ENCODE results near the gene THRAP3. TPM values are rescaled to one million over a fixed set of nuclear protein-coding genes. Genes with fewer than 3 reads are reported as not detected.

The THRAP3 gene, protein sequence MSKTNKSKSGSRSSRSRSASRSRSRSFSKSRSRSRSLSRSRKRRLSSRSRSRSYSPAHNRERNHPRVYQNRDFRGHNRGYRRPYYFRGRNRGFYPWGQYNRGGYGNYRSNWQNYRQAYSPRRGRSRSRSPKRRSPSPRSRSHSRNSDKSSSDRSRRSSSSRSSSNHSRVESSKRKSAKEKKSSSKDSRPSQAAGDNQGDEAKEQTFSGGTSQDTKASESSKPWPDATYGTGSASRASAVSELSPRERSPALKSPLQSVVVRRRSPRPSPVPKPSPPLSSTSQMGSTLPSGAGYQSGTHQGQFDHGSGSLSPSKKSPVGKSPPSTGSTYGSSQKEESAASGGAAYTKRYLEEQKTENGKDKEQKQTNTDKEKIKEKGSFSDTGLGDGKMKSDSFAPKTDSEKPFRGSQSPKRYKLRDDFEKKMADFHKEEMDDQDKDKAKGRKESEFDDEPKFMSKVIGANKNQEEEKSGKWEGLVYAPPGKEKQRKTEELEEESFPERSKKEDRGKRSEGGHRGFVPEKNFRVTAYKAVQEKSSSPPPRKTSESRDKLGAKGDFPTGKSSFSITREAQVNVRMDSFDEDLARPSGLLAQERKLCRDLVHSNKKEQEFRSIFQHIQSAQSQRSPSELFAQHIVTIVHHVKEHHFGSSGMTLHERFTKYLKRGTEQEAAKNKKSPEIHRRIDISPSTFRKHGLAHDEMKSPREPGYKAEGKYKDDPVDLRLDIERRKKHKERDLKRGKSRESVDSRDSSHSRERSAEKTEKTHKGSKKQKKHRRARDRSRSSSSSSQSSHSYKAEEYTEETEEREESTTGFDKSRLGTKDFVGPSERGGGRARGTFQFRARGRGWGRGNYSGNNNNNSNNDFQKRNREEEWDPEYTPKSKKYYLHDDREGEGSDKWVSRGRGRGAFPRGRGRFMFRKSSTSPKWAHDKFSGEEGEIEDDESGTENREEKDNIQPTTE
- total RNA-seq (2014; rRNA removed; shearing (Covaris generic)): 57.3 and 61.5 TPM in 2 replicates
- 91.9 and 95.2 TPM in 2 replicates for polyA plus RNA-seq (2016; fragmentation: Nextera tagmentation; extraction: Ambion mirVana)

- WGBS, 2 experiments (ENCODE audit: low coverage in 1 of 2, low lambda C conversion rate in 2 of 2, missing lambda C conversion rate in 2 of 2): 1% methylated on average over 38 to 45 of the region's 45 CpGs
- Histone ChIP-seq H3F3A (ENCODE audit: insufficient read depth) (peaks cover 30% of the 10 kb centered on the region), H4K20me1 (ENCODE audit: insufficient read depth) (peaks cover 11% of the 10 kb centered on the region; the same call in 1 of the 2 replicates), H3K36me3 (ENCODE audit: low read depth) (no peaks in the 10 kb centered on the region), H3K4me2 (ENCODE audit: unreplicated experiment) (peak within 1 kb of the TSS; percentile 97), H3K4me3 (peak within 1 kb of the TSS; percentile 98), H3K27me3 (replicated peaks; ENCODE audit: insufficient read depth) (no peaks in the 10 kb centered on the region), H2AFZ (peak within 1 kb of the TSS; percentile 88), H3K79me2 (ENCODE audit: insufficient read depth) (peaks cover 44% of the 10 kb centered on the region), H3K9ac (peak within 1 kb of the TSS; percentile 97), H3K9me2 (ENCODE audit: insufficient read depth) (no peaks in the 10 kb centered on the region), H3K27ac (peak within 1 kb of the TSS; percentile 99), H3K9me3 (ENCODE audit: low read depth) (no peaks in the 10 kb centered on the region), H3K4me1 (ENCODE audit: insufficient read depth) (peaks cover 17% of the 10 kb centered on the region)
- TF ChIP-seq EZH2phosphoT487 (IDR thresholded peaks at IDR 0.05; ENCODE audit: insufficient read depth, low read depth) (no peak), EZH2 (IDR thresholded peaks at IDR 0.05; ENCODE audit: insufficient read depth, poor library complexity, severe bottlenecking) (no peak)
- in situ Hi-C loops (cut with MboI): no loop called here
- peak; percentile 100 for DNase-seq
Measured at GRCh38 chr1:36223996-36224536, at the start of gene THRAP3. TSS of gene THRAP3 (plus strand) at chr1:36224443. CDS start at chr1:36282564, 58,121 bp downstream.

GRCh38 chr1:36174713-36175112 lies 49.5 kb upstream of the THRAP3 start:
- H3K36me3 ChIP-seq (ENCODE audit: low read depth): peaks cover 53% of the 10 kb centered on the region
- peaks cover 16% of the 10 kb centered on the region for H3F3A ChIP-seq (ENCODE audit: insufficient read depth)
- H3K27ac ChIP-seq: peak overlapping the region; percentile 47
- H3K9me3 ChIP-seq (ENCODE audit: low read depth): no peaks in the 10 kb centered on the region
- no peaks in the 10 kb centered on the region for H3K9me2 ChIP-seq (ENCODE audit: insufficient read depth)
- no peak overlapping the region for H3K4me2 ChIP-seq (ENCODE audit: unreplicated experiment)
- no peaks in the 10 kb centered on the region for H3K27me3 ChIP-seq (replicated peaks; ENCODE audit: insufficient read depth)
- no peak overlapping the region for H2AFZ ChIP-seq
- peak overlapping the region; percentile 53; the same call in 1 of the 2 replicates for H3K9ac ChIP-seq
- no peak overlapping the region for H3K4me3 ChIP-seq
- H3K4me1 ChIP-seq (ENCODE audit: insufficient read depth): peaks cover 22% of the 10 kb centered on the region
- DNase-seq: no peak
- peaks cover 81% of the 10 kb centered on the region for H3K79me2 ChIP-seq (ENCODE audit: insufficient read depth)
- in situ Hi-C loops (cut with MboI): no loop called here
- 91 to 92% methylated on average over 11 of the region's 11 CpGs for WGBS, 2 experiments (ENCODE audit: low coverage in 1 of 2, low lambda C conversion rate in 2 of 2, missing lambda C conversion rate in 2 of 2)
- TF ChIP-seq EZH2 (IDR thresholded peaks at IDR 0.05; ENCODE audit: insufficient read depth, poor library complexity, severe bottlenecking): no peak
- no peak for TF ChIP-seq EZH2phosphoT487 (IDR thresholded peaks at IDR 0.05; ENCODE audit: insufficient read depth, low read depth)
- H4K20me1 ChIP-seq (ENCODE audit: insufficient read depth): 0 out of 2 replicates have a peak, but pooled peaks cover 5% of the 10 kb centered on the region

GRCh38 chr1:36175137-36176095 lies 48.8 kb upstream of the THRAP3 start:
- peaks cover 74% of the 10 kb centered on the region for H3K79me2 ChIP-seq (ENCODE audit: insufficient read depth)
- no peak overlapping the region for H2AFZ ChIP-seq
- H3F3A ChIP-seq (ENCODE audit: insufficient read depth): peaks cover 16% of the 10 kb centered on the region
- 82 to 86% methylated on average over 11 of the region's 11 CpGs for WGBS, 2 experiments (ENCODE audit: low coverage in 1 of 2, low lambda C conversion rate in 2 of 2, missing lambda C conversion rate in 2 of 2)
- peak; percentile 66 for DNase-seq
- H3K4me1 ChIP-seq (ENCODE audit: insufficient read depth): peaks cover 22% of the 10 kb centered on the region
- no peaks in the 10 kb centered on the region for H3K9me3 ChIP-seq (ENCODE audit: low read depth)
- no peaks in the 10 kb centered on the region for H4K20me1 ChIP-seq (ENCODE audit: insufficient read depth)
- in situ Hi-C loops (cut with MboI): no loop called here
- no peaks in the 10 kb centered on the region for H3K27me3 ChIP-seq (replicated peaks; ENCODE audit: insufficient read depth)
- no peak for TF ChIP-seq EZH2 (IDR thresholded peaks at IDR 0.05; ENCODE audit: insufficient read depth, poor library complexity, severe bottlenecking)
- TF ChIP-seq EZH2phosphoT487 (IDR thresholded peaks at IDR 0.05; ENCODE audit: insufficient read depth, low read depth): no peak
- no peaks in the 10 kb centered on the region for H3K9me2 ChIP-seq (ENCODE audit: insufficient read depth)
- H3K9ac ChIP-seq: peak overlapping the region; percentile 53
- peak overlapping the region; percentile 47 for H3K27ac ChIP-seq
- H3K36me3 ChIP-seq (ENCODE audit: low read depth): peaks cover 60% of the 10 kb centered on the region
- no peak overlapping the region for H3K4me2 ChIP-seq (ENCODE audit: unreplicated experiment)
- H3K4me3 ChIP-seq: no peak overlapping the region

Measured in GM23248 (cell line).